ENCODE measurements around the gene PFDN5.

DNA sequence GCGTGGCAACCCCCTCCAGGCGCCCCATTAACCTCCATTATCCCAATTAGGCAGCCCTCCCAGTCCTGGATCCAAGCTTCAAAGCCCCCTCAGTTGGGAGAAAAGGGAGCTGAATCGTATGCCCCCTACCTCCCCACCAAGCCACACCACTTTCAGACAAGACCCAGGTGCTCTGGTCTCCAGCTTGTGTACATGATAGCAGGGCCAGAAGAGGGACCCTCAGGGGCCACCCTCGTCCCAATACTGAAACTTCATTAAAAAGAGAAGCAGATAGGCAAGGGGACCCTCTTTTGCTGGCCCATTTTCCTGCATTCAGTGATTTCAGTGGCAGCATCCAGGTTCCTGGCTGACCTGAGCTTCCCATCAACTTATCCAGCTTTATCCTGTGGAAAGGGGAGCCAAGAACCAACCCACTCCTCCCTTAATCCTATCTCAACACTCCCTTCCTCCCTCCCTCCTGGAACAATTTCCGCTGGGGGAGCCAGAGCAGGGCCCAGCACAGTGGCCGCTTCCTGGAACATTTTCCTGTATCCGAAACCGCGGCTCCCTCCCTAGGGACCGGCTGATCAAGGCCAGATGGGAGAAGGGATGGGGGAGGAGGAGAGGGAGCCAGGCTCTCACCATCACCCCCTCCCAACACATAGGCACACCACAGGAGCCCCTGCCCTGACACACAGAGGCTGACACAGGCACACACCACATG is 50.3 kb downstream of the PFDN5 start:
- no peak for TF ChIP-seq POLR2A (IDR thresholded peaks at IDR 0.05)
- TF ChIP-seq, protein P1, sequence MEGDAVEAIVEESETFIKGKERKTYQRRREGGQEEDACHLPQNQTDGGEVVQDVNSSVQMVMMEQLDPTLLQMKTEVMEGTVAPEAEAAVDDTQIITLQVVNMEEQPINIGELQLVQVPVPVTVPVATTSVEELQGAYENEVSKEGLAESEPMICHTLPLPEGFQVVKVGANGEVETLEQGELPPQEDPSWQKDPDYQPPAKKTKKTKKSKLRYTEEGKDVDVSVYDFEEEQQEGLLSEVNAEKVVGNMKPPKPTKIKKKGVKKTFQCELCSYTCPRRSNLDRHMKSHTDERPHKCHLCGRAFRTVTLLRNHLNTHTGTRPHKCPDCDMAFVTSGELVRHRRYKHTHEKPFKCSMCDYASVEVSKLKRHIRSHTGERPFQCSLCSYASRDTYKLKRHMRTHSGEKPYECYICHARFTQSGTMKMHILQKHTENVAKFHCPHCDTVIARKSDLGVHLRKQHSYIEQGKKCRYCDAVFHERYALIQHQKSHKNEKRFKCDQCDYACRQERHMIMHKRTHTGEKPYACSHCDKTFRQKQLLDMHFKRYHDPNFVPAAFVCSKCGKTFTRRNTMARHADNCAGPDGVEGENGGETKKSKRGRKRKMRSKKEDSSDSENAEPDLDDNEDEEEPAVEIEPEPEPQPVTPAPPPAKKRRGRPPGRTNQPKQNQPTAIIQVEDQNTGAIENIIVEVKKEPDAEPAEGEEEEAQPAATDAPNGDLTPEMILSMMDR (IDR thresholded peaks at IDR 0.05), result peak in 1 of 5 experiments; percentile 8

All from tibial nerve (tissue), 3 donors.